Measurements from ENCODE around the gene SVEP1. TPM values are rescaled to one million over a fixed set of nuclear protein-coding genes. Genes with fewer than 3 reads are reported as not detected.
"Not testable (repeated sequence)": the region's sequence is repeated elsewhere in the genome, so short reads cannot be mapped to it uniquely, and the experiment has no call there.

Gene SVEP1
- total RNA-seq, 1 donor from 2014 or later: 0.35 TPM

DNA sequence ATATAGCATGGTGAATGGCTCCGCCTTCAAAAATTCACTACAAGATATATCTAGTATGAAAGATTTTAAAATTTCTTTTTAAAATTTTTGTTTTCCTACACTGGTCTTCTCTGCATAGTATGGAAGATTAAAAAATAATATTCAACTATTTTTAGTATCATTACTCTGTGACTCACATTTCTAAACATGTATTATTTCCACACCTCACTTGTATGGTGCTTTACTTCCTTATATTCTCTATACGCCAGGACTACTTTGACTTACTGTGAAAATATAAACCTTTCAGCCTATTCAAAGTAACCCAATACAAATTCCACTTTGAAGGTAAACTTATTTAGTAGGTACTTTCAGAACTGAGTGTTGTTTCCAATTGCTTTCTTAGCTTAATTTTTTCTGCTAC lies 215.1 kb downstream of the SVEP1 start:
- H3K4me3 ChIP-seq (ENCODE audit: low read depth, low read length): no peak overlapping the region
- DNase-seq (ENCODE audit: low read depth): no peak
- TF ChIP-seq CTCF (conservative IDR thresholded peaks at IDR 0.05; ENCODE audit: low read depth, low read length): no peak

DNA sequence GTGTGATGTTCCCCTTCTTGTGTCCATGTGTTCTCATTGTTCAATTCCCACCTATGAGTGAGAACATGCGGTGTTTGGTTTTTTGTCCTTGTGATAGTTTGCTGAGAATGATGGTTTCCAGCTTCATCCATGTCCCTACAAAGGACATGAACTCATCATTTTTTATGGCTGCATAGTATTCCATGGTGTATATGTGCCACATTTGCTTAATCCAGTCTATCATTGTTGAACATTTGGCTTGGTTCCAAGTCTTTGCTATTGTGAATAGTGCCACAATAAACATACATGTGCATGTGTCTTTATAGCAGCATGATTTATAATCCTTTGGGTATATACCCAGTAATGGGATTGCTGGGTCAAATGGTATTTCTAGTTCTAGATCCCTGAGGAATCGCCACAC lies 220.5 kb downstream of the SVEP1 start:
- not testable (repeated sequence) for H3K4me3 ChIP-seq (ENCODE audit: low read depth, low read length)

GRCh38 chr9:110357505-110357904 lies 222.0 kb downstream of the SVEP1 start:
- TF ChIP-seq CTCF (conservative IDR thresholded peaks at IDR 0.05; ENCODE audit: low read depth, low read length): no peak
- DNase-seq (ENCODE audit: low read depth): no peak
- H3K4me3 ChIP-seq (ENCODE audit: low read depth, low read length): no peak overlapping the region

More for the DNA sequence above, 220.5 kb downstream of the SVEP1 start:
- not testable (repeated sequence) for DNase-seq (ENCODE audit: low read depth)

- no peak for TF ChIP-seq CTCF (conservative IDR thresholded peaks at IDR 0.05; ENCODE audit: low read depth, low read length)
- no peak overlapping the region for H3K4me3 ChIP-seq (ENCODE audit: low read depth, low read length)
- DNase-seq (ENCODE audit: low read depth): no peak
Observed at GRCh38 chr9:110356639-110357395, 222.7 kb downstream of the SVEP1 start.

GRCh38 chr9:110355911-110356310 lies 223.6 kb downstream of the SVEP1 start:
- H3K4me3 ChIP-seq (ENCODE audit: low read depth, low read length): no peak overlapping the region
- TF ChIP-seq CTCF (conservative IDR thresholded peaks at IDR 0.05; ENCODE audit: low read depth, low read length): no peak
- no peak for DNase-seq (ENCODE audit: low read depth)

DNA sequence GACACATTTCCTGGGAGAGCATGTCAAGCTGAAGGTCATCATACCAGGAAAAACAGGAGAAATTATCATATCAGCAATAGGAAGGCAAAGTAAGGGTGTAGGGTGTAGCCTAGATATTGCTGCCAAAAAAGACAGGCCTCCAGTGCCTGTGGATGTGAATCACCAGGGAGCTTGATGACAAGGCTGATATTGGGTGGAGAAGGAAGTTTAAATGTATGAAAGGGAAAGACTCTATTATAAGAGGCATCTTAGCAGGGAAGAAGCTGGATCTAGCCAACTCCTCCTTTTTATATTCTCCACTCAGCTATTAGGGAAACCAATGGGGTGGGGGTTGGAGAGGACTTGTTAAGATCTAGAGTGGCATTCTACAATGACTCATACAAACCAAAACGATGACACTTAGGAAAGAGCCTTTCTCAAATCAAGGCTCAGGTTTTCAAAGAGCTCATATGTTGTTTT lies 228.5 kb downstream of the SVEP1 start:
- TF ChIP-seq CTCF (conservative IDR thresholded peaks at IDR 0.05; ENCODE audit: low read depth, low read length): no peak
- H3K4me3 ChIP-seq (ENCODE audit: low read depth, low read length): no peak overlapping the region
- no peak for DNase-seq (ENCODE audit: low read depth)

DNA sequence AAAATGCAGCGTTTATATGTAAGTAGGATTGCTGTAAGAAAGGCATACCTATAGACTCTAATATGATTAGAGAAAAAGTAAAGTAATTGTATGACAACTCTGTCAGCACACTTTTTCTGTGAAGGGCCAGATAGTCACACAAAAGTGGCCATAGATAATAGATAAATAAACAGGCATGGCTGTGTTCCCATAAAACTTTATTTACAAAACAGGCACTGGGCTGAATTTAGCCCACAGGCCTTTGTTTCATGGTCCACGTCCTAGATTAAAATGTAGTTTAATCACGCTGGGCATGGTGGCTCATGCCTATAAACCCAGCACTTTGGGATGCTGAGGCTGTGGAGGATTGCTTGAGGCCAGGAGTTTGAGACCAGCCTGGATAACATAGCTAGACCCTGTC lies 233.2 kb downstream of the SVEP1 start:
- TF ChIP-seq CTCF (conservative IDR thresholded peaks at IDR 0.05; ENCODE audit: low read depth, low read length): no peak
- DNase-seq (ENCODE audit: low read depth): no peak
- no peak overlapping the region for H3K4me3 ChIP-seq (ENCODE audit: low read depth, low read length)

All from epithelial cell of proximal tubule (primary cell).